Adipose tissue (tissue), 3 donors: ENCODE data around the gene SPAG16. TPM values are rescaled to one million over a fixed set of nuclear protein-coding genes. Genes with fewer than 3 reads are reported as not detected.
"Not testable (repeated sequence)": the region's sequence is repeated elsewhere in the genome, so short reads cannot be mapped to it uniquely, and the experiment has no call there.

Experiments
- H3K27ac ChIP-seq: one replicate; pipeline ENCODE4 v1.5.1; 2013; ENCODE audit warnings: low read depth, low read length
- WGBS, 3 donors: extraction: QIAGEN DNeasy Blood & Tissue Kit; methylation state at CpG; one replicate each; pipeline ENCODE4 v1.1.7; 2013; 5-methylcytosine and 5-hydroxymethylcytosine counted together
- polyA plus RNA-seq, 3 donors: library from polyadenylated mRNA; stranded (reverse); fragments of 200-250 nt; gene quantifications; one replicate each; pipeline ENCODE4 v1.2.3, GENCODE V29; 2013
- donor health status: healthy with polysubstance abuse.
- donor health status: Bipolar disorder and iron deficiency.
- donor health status: healthy.

SPAG16 gene
- polyA plus RNA-seq, 3 donors: 8.1 to 22.7 (median 9.9) TPM

- no peak overlapping the region for H3K27ac ChIP-seq
These were observed 342.9 kb downstream of the SPAG16 start for GRCh38 chr2:213627054-213627710.

GRCh38 chr2:213627835-213628460 is 343.7 kb downstream of the SPAG16 start:
- H3K27ac ChIP-seq: no peak overlapping the region
- 91 to 97% (median 94%) methylated on average over 2 of the region's 2 CpGs for WGBS, 3 donors

More at GRCh38 chr2:213627054-213627710, 342.9 kb downstream of the SPAG16 start:
- 71 to 86% (median 84%) methylated on average over 5 of the region's 5 CpGs for WGBS, 3 donors

GRCh38 chr2:213640738-213641425 is 356.6 kb downstream of the SPAG16 start:
- no peak overlapping the region for H3K27ac ChIP-seq
- WGBS, 3 donors: 40 to 60% (median 59%) methylated on average over 3 of the region's 3 CpGs

GRCh38 chr2:213644926-213645325 is 360.7 kb downstream of the SPAG16 start:
- 79 to 84% (median 83%) methylated on average over 4 of the region's 4 CpGs for WGBS, 3 donors
- no peak overlapping the region for H3K27ac ChIP-seq

DNA sequence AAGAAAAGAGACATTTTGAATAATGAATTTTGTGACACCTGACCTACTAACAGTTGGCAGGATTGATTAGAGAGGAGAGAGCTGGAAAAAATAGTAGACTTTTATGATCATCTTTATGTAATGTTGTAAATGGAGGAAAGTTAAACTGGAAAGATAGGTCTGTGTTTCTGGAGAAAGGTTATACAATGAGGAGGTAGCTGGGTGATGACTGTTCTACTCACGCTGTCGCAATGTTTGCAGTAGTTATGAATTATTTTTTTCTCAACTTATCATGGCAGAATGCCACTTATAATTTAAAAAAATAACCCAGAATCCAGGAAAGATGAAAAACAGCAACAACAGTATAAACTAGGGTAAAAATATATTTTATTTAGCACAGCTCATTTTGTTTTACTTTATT is 364.9 kb downstream of the SPAG16 start:
- 62 to 88% (median 80%) methylated on average over 2 of the region's 2 CpGs for WGBS, 3 donors
- no peak overlapping the region for H3K27ac ChIP-seq

DNA sequence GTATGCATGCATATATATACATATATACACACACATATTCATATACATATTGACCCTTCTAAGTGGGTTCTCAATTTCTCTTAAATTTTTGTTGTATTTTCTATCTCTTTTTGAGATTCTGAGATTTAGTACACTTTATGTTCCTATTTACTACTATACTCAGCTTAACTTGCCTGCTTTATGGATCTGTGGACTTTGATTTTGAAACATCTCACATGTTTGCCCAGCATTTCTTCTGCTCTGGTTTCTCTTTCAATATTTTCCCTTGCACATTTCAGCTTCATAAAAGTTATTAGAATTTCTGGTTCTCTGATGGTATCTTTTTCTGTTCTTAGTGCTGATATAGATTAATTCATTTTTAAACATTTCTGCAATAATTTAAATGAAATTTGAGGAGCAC is 380.6 kb downstream of the SPAG16 start:
- H3K27ac ChIP-seq: no peak overlapping the region

GRCh38 chr2:213669657-213670056 is 385.4 kb downstream of the SPAG16 start:
- 67 to 84% (median 77%) methylated on average over 4 of the region's 4 CpGs for WGBS, 3 donors

GRCh38 chr2:213678437-213679218 is 394.4 kb downstream of the SPAG16 start:
- no peak overlapping the region for H3K27ac ChIP-seq
- WGBS, 3 donors: 55 to 74% (median 69%) methylated on average over 5 to 6 of the region's 6 CpGs

More at GRCh38 chr2:213669657-213670056, 385.4 kb downstream of the SPAG16 start:
- no peak overlapping the region for H3K27ac ChIP-seq

- H3K27ac ChIP-seq: no peak overlapping the region
- WGBS, 3 donors: 41 to 67% (median 63%) methylated on average over 1 of the region's 1 CpG
These were observed 395.6 kb downstream of the SPAG16 start for GRCh38 chr2:213679894-213680293.

DNA sequence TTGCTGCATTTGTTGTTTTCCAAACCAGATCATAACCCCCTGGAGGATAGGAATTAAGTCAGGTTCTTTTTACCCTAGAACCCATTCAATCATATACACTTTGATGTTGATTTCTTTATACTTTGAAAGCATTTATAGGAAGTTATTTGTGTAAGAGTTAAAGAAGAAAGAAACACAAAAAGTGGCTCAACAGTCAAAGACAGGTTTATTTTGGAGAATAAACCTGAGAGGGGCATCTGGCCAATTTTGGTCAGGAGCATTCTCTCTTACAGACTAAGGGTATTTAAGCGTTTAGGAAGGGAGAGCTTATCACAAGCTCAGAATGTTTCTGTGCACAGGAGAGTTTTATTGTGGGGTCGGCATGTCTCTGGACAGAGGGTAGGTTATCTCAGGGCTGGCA is 398.0 kb downstream of the SPAG16 start:
- no peak overlapping the region for H3K27ac ChIP-seq
- WGBS, 3 donors: 75 to 83% (median 75%) methylated on average over 2 of the region's 2 CpGs

GRCh38 chr2:213688133-213688532 is 403.9 kb downstream of the SPAG16 start:
- H3K27ac ChIP-seq: no peak overlapping the region

GRCh38 chr2:213688825-213689224 is 404.6 kb downstream of the SPAG16 start:
- H3K27ac ChIP-seq: not testable (repeated sequence)
- WGBS, 3 donors: 72 to 77% (median 74%) methylated on average over 3 of the region's 3 CpGs

DNA sequence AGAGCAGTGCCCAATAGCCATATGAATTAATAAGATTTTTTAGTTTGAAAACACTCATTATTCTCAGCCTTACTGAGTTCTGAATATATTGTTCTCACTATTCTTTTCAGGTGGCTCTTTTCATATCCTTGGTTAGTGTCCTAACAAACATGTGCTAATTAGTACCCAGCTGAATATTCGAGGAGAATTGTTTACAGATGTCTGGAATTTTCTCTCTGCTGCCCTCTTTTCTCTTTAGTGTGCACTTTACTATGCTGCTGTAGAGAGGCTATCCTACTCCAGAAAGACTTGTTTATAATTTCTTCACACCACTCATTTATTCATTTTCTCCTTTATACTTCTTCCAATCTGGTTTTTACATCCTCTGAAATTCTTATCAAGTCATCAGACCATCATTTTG is 405.3 kb downstream of the SPAG16 start:
- 40 to 50% (median 46%) methylated on average over 1 of the region's 1 CpG for WGBS, 3 donors
- H3K27ac ChIP-seq: no peak overlapping the region

- no peak overlapping the region for H3K27ac ChIP-seq
These were observed 407.1 kb downstream of the SPAG16 start for GRCh38 chr2:213691351-213691750.

DNA sequence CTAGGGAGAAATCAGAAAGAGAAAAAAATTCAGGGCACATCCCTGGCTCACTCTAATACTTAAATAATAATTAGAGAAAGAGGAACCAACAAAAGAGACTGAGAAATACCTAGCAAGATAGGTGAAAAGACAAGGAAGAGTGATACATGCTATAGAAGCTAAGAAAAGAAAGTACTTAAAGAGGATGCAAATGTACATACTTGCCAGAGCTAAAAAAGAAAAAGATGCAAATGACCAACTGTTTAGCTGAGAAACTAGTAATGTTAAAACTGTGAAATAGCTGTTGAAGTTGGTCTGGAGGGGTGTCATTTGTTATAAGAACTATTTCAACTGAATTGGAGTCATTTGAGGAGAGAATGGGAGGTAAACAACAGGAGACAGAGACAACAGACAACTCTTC is 412.2 kb downstream of the SPAG16 start:
- no peak overlapping the region for H3K27ac ChIP-seq

DNA sequence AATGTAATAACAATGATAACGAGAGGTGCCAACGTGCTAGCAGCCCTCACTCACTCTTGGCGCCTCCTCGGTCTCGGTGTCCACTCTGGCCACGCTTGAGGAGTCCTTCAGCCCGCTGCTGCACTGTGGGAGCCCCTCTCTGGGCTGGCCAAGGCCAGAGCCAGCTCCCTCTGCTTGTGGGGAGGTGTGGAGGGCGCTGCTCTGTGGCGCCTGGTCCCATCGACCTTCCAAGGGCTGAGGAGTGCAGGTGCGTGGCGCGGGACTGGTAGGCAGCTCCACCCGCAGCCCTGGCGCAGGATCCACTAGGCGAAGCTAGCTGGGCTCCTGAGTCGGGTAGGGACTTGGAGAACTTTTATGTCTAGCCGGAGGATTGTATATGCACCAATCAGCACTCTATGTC is 417.1 kb downstream of the SPAG16 start:
- H3K27ac ChIP-seq: not testable (repeated sequence)
- WGBS, 3 donors: 87 to 93% (median 90%) methylated on average over 18 of the region's 18 CpGs

GRCh38 chr2:213703406-213704098 is 419.3 kb downstream of the SPAG16 start:
- WGBS, 3 donors: 75 to 88% (median 85%) methylated on average over 6 of the region's 6 CpGs
- H3K27ac ChIP-seq: no peak overlapping the region

DNA sequence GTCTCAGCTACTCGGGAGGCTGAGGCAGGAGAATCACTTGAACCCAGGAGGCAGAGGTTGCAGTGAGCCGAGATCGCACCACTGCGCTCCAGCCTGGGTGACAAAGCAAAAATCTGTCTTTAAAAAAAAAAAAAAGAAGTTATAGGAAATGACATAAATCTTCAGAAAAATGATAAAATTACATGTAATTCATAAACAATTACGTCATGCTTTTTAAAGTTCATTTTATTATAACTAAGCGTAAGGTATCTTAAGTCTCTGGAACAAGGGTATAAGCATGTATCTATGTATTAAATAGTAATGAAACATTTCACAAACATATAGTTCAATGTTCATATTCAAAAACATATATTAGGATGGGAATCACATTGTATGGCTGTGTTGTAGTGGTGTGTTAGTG is 425.9 kb downstream of the SPAG16 start:
- WGBS, 3 donors: 86 to 92% (median 87%) methylated on average over 6 of the region's 6 CpGs
- H3K27ac ChIP-seq: no peak overlapping the region

DNA sequence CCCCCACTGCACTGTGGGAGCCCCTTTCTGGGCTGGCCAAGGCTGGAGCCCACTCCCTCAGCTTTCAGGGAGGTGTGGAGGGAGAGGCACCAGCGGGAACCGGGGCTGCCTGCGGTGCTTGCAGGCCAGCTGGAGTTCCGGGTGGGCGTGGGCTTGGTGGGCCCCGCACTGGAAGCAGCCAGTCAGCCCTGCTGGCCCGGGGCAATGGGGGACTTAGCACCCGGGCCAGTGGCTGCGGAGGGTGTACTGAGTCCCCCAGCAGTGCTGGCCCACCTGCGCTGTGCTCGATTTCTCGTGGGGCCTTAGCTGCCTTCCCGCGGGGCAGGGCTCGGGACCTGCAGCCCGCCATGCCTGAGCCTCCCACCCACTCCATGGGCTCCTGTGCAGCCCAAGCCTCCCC is 434.1 kb downstream of the SPAG16 start:
- 96 to 100% (median 96%) methylated on average over 10 to 16 of the region's 16 CpGs for WGBS, 3 donors
- H3K27ac ChIP-seq: not testable (repeated sequence)
